Sigmoid colon (tissue), 7 donors: Measurements from ENCODE around the gene BRSK2. TPM values are rescaled to one million over a fixed set of nuclear protein-coding genes. Genes with fewer than 3 reads are reported as not detected.

Experiments
- DNase-seq: peaks from one replicate; pipeline ENCODE4 v3.0.0-alpha.2; 2019
- H3K27ac ChIP-seq, 4 donors: fragments of 200-600 bp; sonication (generic); one replicate each; pipeline ENCODE4 v1.5.1; 2016 to 2019; ENCODE audit warnings: mild to moderate bottlenecking in 1 of 4
- H3K27me3 ChIP-seq, 3 donors: fragments of 200-600 bp; sonication (generic); one replicate each; pipeline ENCODE4 v1.5.1; 2019; ENCODE audit warnings: mild to moderate bottlenecking in 1 of 3
- H3K36me3 ChIP-seq, 4 donors: fragments of 200-600 bp; sonication (generic); one replicate each; pipeline ENCODE4 v1.5.1; 2016 to 2019
- H3K4me1 ChIP-seq, 4 donors: fragments of 200-600 bp; sonication (generic); one replicate each; pipeline ENCODE4 v1.5.1; 2017 to 2019
- H3K4me3 ChIP-seq, 4 donors: fragments of 200-600 bp; sonication (generic); one replicate each; pipeline ENCODE4 v1.5.1; 2017 to 2019; ENCODE audit warnings: mild to moderate bottlenecking in 2 of 4, moderate library complexity in 1 of 4
- H3K9me3 ChIP-seq, 4 donors: fragments of 200-600 bp in 3 of 4; sonication (generic) in 3 of 4; one replicate each; pipeline versions ENCODE4 v1.5.1 to v1.6.1; 2013 to 2019
- CTCF ChIP-seq, 4 experiments: fragments of 450-650 bp in 3 of 4; fragments of 200-600 bp in 1 of 4; IDR thresholded peaks; one replicate each; pipeline ENCODE4 v1.5.1; 2016 to 2019; ENCODE audit warnings: antibody characterized with exemption in 4 of 4, mild to moderate bottlenecking in 3 of 4, moderate library complexity in 2 of 4
- EP300 ChIP-seq, 4 donors: sonication (generic); formaldehyde crosslinking; IDR thresholded peaks; one replicate each; pipeline ENCODE4 v1.6.1; 2017; ENCODE audit warnings: antibody characterized with exemption in 4 of 4
- POLR2A ChIP-seq, 2 donors: fragments of 450-650 bp; IDR thresholded peaks; one replicate each; pipeline ENCODE4 v1.6.1; 2016; ENCODE audit warnings: antibody characterized with exemption in 2 of 2, mild to moderate bottlenecking in 2 of 2, moderate library complexity in 2 of 2
- POLR2AphosphoS5 ChIP-seq, 4 donors: sonication (generic); formaldehyde crosslinking; IDR thresholded peaks; one replicate each; pipeline ENCODE4 v1.6.1; 2017; ENCODE audit warnings: antibody characterized with exemption in 4 of 4
- WGBS, 2 donors: extraction: QIAGEN DNeasy Blood & Tissue Kit; methylation state at CpG; one replicate each; pipeline ENCODE4 v1.1.7; 2013; 5-methylcytosine and 5-hydroxymethylcytosine counted together
- intact Hi-C: fragments of 100-400 bp; cut with DNase I; formaldehyde crosslinking; loops from one replicate; pipeline ENCODE4 v1.15.1; 2023
- polyA plus RNA-seq, 3 donors: library from polyadenylated mRNA; stranded (reverse); fragments of 200-250 nt; gene quantifications; one replicate each; pipeline ENCODE4 v1.2.3, GENCODE V29; 2013
- total RNA-seq, 4 donors: library from RNA; depleted of rRNA; stranded (reverse); fragments of >200 nt; gene quantifications; one replicate each; pipeline ENCODE4 v1.1.0, GENCODE V29; 2016
- donor health status: healthy with polysubstance abuse.
- donor health status: Bipolar disorder and iron deficiency.
- donor health status: healthy.

BRSK2 gene
- total and polyA plus RNA-seq, 7 donors, result 1.7 to 3.2 (median 1.9) TPM; not detected in 2

GRCh38 chr11:1488575-1489180, 98.9 kb downstream of the BRSK2 start:
- H3K4me3 ChIP-seq, result no peak overlapping the region
- H3K27me3 ChIP-seq, result no peaks in the 10 kb centered on the region
- 84 to 93% methylated on average over 20 of the region's 20 CpGs for WGBS, 2 donors
- no peaks in the 10 kb centered on the region for H3K9me3 ChIP-seq
- intact Hi-C loops, result loop anchor here (2.0 kb wide), 1 partner anchor 14 kb away; no protein-coding TSS in a partner anchor
- no peaks in the 10 kb centered on the region for H3K36me3 ChIP-seq
- peak overlapping the region; percentile 92 to 96 (median 94) for H3K27ac ChIP-seq
- TF ChIP-seq EP300 (IDR thresholded peaks at IDR 0.05) (no peak), POLR2A (IDR thresholded peaks at IDR 0.05) (no peak), POLR2AphosphoS5 (IDR thresholded peaks at IDR 0.05) (no peak), CTCF (IDR thresholded peaks at IDR 0.05) (no peak)
- peak; percentile 63 for DNase-seq
- H3K4me1 ChIP-seq, result peaks cover 0 to 68% (median 52%) of the 10 kb centered on the region in 4 donors

- 79 to 82% methylated on average over 7 of the region's 7 CpGs for WGBS, 2 donors
- no peak overlapping the region for H3K4me3 ChIP-seq
- no peaks in the 10 kb centered on the region for H3K27me3 ChIP-seq
- no peak overlapping the region for H3K27ac ChIP-seq
- DNase-seq, result peak; percentile 46
- peaks cover 0 to 49% (median 37%) of the 10 kb centered on the region in 4 donors for H3K4me1 ChIP-seq
- no peak for TF ChIP-seq POLR2A (IDR thresholded peaks at IDR 0.05)
- TF ChIP-seq CTCF (IDR thresholded peaks at IDR 0.05), result no peak
- TF ChIP-seq POLR2AphosphoS5 (IDR thresholded peaks at IDR 0.05), result no peak
- TF ChIP-seq EP300 (IDR thresholded peaks at IDR 0.05), result no peak
- intact Hi-C loops, result no loop called here
- no peaks in the 10 kb centered on the region for H3K9me3 ChIP-seq
- no peaks in the 10 kb centered on the region for H3K36me3 ChIP-seq
These were observed 100.9 kb downstream of the BRSK2 start for GRCh38 chr11:1490651-1491050.

GRCh38 chr11:1491379-1491778, 101.6 kb downstream of the BRSK2 start:
- peaks cover 0 to 49% (median 36%) of the 10 kb centered on the region in 4 donors for H3K4me1 ChIP-seq
- intact Hi-C loops, result no loop called here
- H3K4me3 ChIP-seq, result no peak overlapping the region
- no peaks in the 10 kb centered on the region for H3K27me3 ChIP-seq
- H3K27ac ChIP-seq, result no peak overlapping the region
- no peaks in the 10 kb centered on the region for H3K36me3 ChIP-seq
- no peak for DNase-seq
- 96% methylated on average over 12 of the region's 12 CpGs for WGBS, 2 donors
- no peaks in the 10 kb centered on the region for H3K9me3 ChIP-seq
- TF ChIP-seq EP300 (IDR thresholded peaks at IDR 0.05) (no peak), POLR2A (IDR thresholded peaks at IDR 0.05) (no peak), POLR2AphosphoS5 (IDR thresholded peaks at IDR 0.05) (no peak), CTCF (IDR thresholded peaks at IDR 0.05) (no peak)

- H3K36me3 ChIP-seq, result no peaks in the 10 kb centered on the region
- H3K4me1 ChIP-seq, result peaks cover 0 to 36% (median 17%) of the 10 kb centered on the region in 4 donors
- TF ChIP-seq EP300 (IDR thresholded peaks at IDR 0.05), result no peak
- no peak for TF ChIP-seq POLR2AphosphoS5 (IDR thresholded peaks at IDR 0.05)
- TF ChIP-seq POLR2A (IDR thresholded peaks at IDR 0.05), result no peak
- TF ChIP-seq CTCF (IDR thresholded peaks at IDR 0.05), result no peak
- no peaks in the 10 kb centered on the region for H3K9me3 ChIP-seq
- DNase-seq, result no peak
- H3K27me3 ChIP-seq, result no peaks in the 10 kb centered on the region
- 97 to 98% methylated on average over 3 of the region's 3 CpGs for WGBS, 2 donors
- intact Hi-C loops, result no loop called here
- no peak overlapping the region for H3K27ac ChIP-seq
- H3K4me3 ChIP-seq, result no peak overlapping the region
These were observed 104.0 kb downstream of the BRSK2 start for GRCh38 chr11:1493650-1494244.
